ENCODE results near the gene MAP2K5.

Gene MAP2K5

GRCh38 chr15:67826717-67827561 lies 284.4 kb downstream of the MAP2K5 start:
- no peak overlapping the region for H3K27ac ChIP-seq

DNA sequence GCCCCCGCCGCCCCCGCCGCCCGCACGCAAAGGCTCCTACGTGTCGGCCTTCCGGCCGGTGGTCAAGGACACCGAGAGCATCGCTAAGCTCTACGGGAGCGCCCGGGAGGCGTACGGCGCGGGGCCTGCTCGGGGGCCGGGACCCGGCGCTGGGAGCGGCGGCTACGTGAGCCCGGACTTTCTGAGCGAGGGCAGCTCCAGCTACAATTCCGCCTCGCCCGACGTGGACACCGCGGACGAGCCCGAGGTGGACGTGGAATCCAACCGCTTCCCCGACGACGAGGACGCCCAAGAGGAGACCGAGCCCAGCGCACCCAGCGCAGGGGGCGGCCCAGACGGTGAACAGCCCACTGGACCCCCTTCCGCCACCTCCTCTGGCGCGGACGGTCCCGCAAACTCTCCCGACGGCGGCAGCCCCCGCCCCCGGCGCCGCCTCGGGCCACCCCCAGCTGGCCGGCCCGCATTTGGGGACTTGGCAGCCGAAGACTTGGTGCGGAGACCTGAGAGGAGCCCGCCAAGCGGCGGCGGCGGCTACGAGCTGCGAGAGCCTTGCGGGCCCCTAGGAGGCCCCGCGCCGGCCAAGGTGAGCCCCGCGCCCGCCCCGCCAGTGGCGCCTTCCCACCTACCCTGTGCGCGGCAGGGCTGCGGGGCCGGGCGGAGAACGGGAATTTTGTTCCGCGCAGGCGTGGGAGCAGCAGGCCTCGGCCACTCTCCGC lies 285.2 kb downstream of the MAP2K5 start:
- no peak overlapping the region for H3K27ac ChIP-seq
- H3K4me3 ChIP-seq: peak overlapping the region in 4 of 7 experiments; percentile 3 to 32 (median 12)

More at GRCh38 chr15:67826717-67827561, 284.4 kb downstream of the MAP2K5 start:
- H3K4me3 ChIP-seq: no peak overlapping the region

DNA sequence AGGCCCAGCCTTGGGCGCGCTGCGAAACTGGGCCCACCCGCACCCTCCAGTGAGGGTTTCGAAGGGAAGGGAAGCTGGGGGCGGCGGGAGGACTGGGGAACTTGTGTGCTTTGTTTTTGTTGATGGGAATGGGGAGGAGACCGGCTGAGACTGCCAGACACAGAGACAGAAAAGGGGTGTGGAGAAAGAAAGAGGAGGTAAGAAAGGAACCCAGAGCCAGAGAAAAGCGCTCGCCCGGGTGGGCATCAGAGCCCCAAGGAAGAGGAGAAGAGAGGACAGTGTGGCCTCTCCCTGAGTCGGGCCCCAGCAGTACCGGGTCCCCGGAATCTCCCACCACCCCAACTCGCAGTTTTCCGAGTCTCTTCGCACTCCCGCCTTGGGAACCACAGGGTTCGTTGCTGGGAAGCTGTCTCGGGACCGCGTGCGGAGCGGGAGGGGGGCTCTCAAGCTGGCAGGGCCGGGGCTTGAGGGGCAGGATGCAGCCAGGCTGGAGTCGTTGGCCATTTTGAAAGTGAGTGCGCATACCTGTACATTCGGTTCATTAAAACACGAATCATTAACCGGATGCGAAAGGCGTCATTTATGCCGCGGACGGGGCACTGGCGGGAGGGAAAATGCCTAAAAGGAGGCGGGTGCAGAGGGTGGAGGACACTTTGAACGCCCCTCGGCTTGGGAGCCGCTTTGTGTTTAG lies 285.9 kb downstream of the MAP2K5 start:
- no peak overlapping the region for H3K27ac ChIP-seq
- H3K4me3 ChIP-seq: peak overlapping the region in 4 of 7 experiments; percentile 3 to 32 (median 12)

GRCh38 chr15:67828969-67829646 lies 286.6 kb downstream of the MAP2K5 start:
- no peak overlapping the region for H3K27ac ChIP-seq
- peak overlapping the region in 2 of 7 experiments; percentile 1 to 15 for H3K4me3 ChIP-seq

DNA sequence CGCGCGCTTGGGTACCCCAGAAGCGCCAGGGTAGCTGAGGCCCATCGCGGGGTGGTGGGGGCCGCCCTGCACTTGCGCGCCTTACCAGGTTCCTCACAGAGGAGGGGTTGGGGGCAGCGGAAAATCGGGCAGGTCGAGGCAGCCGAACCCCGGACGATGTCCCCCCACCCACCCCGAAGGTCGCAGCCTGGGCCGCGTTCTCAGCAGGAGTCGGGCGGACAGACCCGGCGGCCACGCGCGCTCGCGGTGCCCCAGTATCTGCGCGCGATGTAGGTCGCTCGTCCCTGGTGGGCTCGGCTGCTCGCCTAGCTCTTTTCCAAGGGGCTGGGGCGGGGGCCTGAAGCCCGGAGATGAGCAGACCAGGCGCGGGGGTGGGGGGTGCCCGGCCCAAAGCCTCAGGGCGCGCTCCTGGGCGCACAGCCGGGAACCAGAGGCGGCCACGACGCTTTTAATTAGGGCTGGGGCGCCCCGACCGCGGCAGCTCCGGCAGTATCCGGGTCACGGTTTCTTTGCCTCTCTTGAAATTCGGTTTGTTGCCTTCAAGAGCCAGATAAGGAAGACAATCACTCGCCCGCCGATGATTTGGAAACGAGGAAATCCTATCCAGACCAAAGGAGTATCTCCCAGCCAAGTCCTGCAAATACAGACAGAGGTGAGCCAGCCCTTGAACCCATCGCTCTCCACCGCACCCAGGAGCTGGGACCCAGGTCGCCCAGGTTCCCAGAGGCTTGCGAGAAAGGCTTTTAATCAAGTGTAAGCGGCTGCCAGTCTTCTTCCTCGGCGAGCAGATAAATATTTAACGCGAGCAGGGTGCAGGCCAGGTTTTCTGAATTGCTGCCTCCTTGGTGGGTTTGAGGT lies 287.4 kb downstream of the MAP2K5 start:
- Histone ChIP-seq H3K4me3 (peak overlapping the region in 1 of 7 experiments; percentile 1), H3K27ac (no peak overlapping the region)

GRCh38 chr15:67831363-67831762 lies 288.9 kb downstream of the MAP2K5 start:
- H3K27ac ChIP-seq: no peak overlapping the region
- H3K4me3 ChIP-seq: no peak overlapping the region

DNA sequence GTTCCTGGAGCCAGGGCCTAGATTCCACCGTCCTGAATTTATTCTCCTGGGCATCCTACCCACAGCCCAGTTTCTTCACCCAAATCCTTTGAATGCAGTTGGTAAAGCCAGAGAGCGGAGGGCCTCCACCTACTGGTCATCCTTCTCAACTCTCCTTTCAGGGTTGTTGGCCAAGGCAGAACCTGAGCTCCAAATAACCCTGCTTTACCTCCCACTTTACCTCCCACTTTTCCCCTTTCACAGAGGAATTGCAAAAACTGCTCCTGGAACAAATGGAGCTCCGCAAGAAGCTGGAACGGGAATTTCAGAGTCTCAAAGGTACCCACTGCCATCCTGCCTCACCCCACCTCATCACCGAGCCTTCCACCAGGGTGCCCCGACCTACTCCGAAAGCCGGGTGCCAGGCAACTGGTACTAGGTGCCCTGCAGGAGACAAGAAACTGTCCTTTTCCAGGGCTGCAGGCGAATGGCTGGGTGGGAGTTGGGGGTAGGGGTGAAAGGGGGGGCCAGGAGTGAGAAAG lies 289.6 kb downstream of the MAP2K5 start:
- H3K4me3 ChIP-seq: no peak overlapping the region
- no peak overlapping the region for H3K27ac ChIP-seq

- no peak overlapping the region for H3K27ac ChIP-seq
- H3K4me3 ChIP-seq: peak overlapping the region in 2 of 7 experiments; percentile 4 to 27
Observed at GRCh38 chr15:67832897-67833709, 290.6 kb downstream of the MAP2K5 start.

DNA sequence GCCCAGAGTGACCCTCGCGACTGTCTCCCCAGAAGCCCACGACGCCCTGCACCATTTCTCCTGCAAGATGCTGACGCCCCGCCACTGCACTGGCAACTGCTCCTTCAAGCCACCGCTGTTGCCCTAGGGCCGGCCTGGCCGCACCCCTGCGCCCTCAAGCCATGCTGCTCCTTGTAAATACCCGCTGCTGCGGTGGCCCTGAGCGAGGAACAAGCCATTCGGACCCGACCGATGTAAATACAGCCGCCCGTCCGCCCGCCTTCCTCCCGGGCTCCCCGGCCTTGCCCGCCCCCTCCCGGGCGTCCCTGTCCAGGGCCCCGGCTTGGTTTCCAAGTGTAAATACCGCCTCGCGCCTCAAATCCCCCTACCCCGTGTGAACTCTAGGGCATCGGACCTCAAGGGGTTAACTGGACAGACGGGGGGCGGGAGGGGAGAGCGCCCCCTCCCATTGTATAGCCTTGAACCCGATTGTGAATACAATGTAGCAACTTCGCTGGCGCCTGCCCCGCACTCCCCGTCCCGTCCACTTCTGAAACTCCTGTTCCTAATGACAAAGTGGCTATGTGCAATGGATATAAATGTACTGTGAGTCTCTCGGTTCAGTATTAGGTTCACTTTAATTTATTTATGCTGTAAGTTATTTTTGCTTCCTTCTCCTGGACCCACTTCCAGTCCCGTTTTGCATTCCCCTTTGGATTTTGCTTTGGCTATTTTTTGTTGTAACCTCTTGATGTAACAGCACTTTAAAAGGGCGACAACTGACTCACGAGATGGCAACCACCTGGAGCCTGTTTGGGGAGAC lies 291.4 kb downstream of the MAP2K5 start:
- H3K4me3 ChIP-seq: peak overlapping the region; percentile 16 to 36 (median 24)
- H3K27ac ChIP-seq: no peak overlapping the region

DNA sequence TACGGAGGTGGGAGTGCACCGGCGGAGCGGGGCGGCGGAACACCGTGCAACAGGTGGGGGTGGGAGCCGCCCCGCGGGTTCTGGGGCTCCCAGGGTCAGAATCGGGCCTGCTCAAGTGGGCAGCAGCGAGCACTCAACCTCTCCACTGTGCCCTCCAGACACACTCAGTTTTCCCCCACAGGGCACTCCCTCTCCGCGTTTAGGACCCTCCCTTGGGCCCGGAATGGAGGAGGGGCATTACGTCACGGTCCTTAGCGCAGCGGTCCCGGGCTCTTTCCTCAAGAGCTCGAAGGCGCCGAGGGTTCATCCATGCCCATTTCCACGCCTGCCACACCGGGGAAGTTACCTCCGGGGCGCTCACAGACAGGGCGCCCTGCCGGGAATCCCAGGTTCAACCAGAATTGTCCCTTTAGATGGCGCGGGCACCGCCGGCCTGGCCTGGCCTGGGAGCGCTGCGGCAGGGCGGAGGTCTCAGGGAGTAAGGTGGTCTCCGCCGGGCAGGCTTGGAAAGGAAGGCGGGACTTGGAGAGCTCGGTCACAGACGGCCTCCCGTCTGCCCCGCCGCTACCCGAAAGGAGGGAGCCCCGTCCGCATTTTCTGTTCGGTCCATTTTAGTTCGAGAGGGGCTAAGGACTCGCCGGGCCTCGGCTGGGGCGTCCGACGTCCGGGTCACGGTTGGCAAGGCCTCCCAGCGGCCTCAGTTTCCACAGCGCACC lies 292.2 kb downstream of the MAP2K5 start:
- H3K27ac ChIP-seq: no peak overlapping the region
- H3K4me3 ChIP-seq: peak overlapping the region; percentile 16 to 36 (median 24)

DNA sequence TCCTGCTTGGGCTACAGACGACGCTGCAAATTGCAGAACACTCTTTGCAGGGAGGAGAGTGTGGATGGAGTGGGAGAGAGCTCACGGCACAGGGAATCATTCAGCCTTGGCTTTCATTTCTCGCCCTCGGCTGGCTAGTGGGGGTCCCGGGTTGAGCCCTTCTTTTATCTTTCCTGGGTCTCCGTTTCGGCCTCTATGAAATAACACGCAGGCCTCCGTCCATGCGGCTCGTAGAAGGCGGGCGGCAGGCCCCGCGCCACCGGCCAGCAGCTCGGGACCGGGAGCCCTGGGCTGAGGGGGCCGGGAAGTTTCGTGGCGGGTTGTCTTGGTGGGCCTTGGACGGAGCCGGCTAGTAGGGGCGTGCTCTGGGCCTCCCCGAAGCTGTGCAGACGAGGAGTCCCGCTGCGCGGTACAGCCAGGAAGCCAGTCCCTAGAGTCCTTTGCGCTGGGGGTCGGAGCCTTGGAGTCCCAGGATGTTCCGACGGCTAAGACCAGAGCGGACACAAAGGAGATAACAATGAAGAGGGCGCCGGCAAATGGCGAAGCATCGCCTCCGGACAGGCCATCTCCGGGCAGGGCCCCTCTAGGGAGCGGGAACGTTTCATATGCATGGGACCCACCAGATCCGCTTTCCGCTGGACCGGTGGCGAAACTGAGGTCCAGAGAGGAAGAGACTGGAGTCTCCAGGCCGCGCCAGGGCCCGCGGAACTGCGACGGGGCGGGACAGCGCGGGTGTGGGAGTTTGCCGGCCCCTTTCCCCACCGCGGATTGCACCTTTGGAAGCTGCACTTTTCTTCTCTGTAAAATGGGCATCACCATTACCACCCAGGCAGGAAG lies 293.0 kb downstream of the MAP2K5 start:
- Histone ChIP-seq H3K27ac (no peak overlapping the region), H3K4me3 (peak overlapping the region; percentile 16 to 36 (median 24))

DNA sequence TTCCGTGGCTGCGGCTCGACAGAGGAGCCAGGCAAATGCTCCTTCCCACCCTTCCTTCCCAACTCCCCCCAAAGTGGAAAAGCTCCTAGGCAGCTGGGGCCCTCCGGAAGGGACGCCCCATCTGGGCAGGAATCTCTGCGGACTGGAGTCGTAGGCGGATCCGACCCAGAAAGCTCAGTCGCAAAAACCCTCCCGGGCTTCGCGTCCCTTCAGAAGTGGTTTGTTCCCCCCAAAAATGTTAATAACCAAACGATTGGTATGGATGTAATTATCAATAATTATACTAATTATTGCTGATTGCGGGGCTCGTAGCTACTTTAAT lies 293.6 kb downstream of the MAP2K5 start:
- H3K27ac ChIP-seq: no peak overlapping the region
- peak overlapping the region; percentile 16 to 36 (median 24) for H3K4me3 ChIP-seq

GRCh38 chr15:67836477-67836876 lies 294.0 kb downstream of the MAP2K5 start:
- Histone ChIP-seq H3K4me3 (peak overlapping the region in 5 of 7 experiments; percentile 23 to 36 (median 24)), H3K27ac (no peak overlapping the region)

GRCh38 chr15:67836955-67837354 lies 294.5 kb downstream of the MAP2K5 start:
- Histone ChIP-seq H3K4me3 (no peak overlapping the region), H3K27ac (no peak overlapping the region)

GRCh38 chr15:67838789-67839332 lies 296.4 kb downstream of the MAP2K5 start:
- H3K4me3 ChIP-seq: peak overlapping the region; percentile 12 to 90 (median 82)

More at GRCh38 chr15:67838789-67839332, 296.4 kb downstream of the MAP2K5 start:
- peak overlapping the region in 11 of 21 experiments; percentile 15 to 99 (median 97) for H3K27ac ChIP-seq

Measured in skin epidermis (tissue), 12 donors.